RWPE1 (cell line): ENCODE results near the gene RYR1.
"Not testable (repeated sequence)": the region's sequence is repeated elsewhere in the genome, so short reads cannot be mapped to it uniquely, and the experiment has no call there.

Source experiments
- CTCF ChIA-PET: fragments of 350-600 bp; sonication (Branson Sonifier 250); formaldehyde crosslinking; extraction: SDS; loops from one replicate; lab custom pipeline; 2021; lab: Yijun Ruan, JAX
- POLR2A ChIA-PET: fragments of 400-600 bp; formaldehyde crosslinking; extraction: SDS; loops from one replicate; lab custom pipeline; 2020; ENCODE audit warnings: antibody characterized with exemption; ENCODE audit not compliant: low non-redundant PET; lab: Yijun Ruan, JAX
- DNase-seq: peaks from one replicate; pipeline ENCODE4 v3.0.0; 2012; ENCODE audit warnings: low spot score
- H3K27ac ChIP-seq: fragments of 450-650 bp; 2 replicates; pipeline ENCODE4 v1.5.1; 2017
- CTCF ChIP-seq: fragments of 450-650 bp; conservative IDR thresholded peaks from 2 replicates; pipeline ENCODE4 v1.5.1; 2017; ENCODE audit warnings: low read depth, mild to moderate bottlenecking

RYR1 gene

GRCh38 chr19:38469151-38469550 lies 35.7 kb downstream of the RYR1 start:
- no peak for DNase-seq
- ChIA-PET CTCF (interaction anchor here (0.6 kb wide), 1 partner anchor 301 kb away, joined by 3 read pairs; no protein-coding TSS in a partner anchor), POLR2A (no interaction called here)
- TF ChIP-seq CTCF, result no peak
- no peak overlapping the region for H3K27ac ChIP-seq

GRCh38 chr19:38470788-38471480 lies 37.4 kb downstream of the RYR1 start:
- POLR2A ChIA-PET, result no interaction called here
- no peak overlapping the region for H3K27ac ChIP-seq
- CTCF ChIA-PET, result interaction anchor here (0.6 kb wide), 1 partner anchor 27 kb away, joined by 6 read pairs; no protein-coding TSS in a partner anchor

GRCh38 chr19:38472725-38473124 lies 39.2 kb downstream of the RYR1 start:
- H3K27ac ChIP-seq, DNase-seq, POLR2A ChIA-PET, CTCF ChIA-PET: not testable (repeated sequence)

More at GRCh38 chr19:38470788-38471480, 37.4 kb downstream of the RYR1 start:
- DNase-seq, result no peak
- TF ChIP-seq CTCF, result no peak

GRCh38 chr19:38473201-38473600 lies 39.7 kb downstream of the RYR1 start:
- ChIA-PET CTCF (no interaction called here), POLR2A (no interaction called here)
- TF ChIP-seq CTCF, result no peak
- no peak for DNase-seq
- H3K27ac ChIP-seq, result no peak overlapping the region

GRCh38 chr19:38475176-38475575 lies 41.7 kb downstream of the RYR1 start:
- CTCF ChIA-PET, result no interaction called here
- no peak overlapping the region for H3K27ac ChIP-seq
- POLR2A ChIA-PET, result no interaction called here
- no peak for DNase-seq
- no peak for TF ChIP-seq CTCF

GRCh38 chr19:38478273-38478971 lies 44.9 kb downstream of the RYR1 start:
- POLR2A ChIA-PET, result no interaction called here
- peak; percentile 18 for DNase-seq
- no peak for TF ChIP-seq CTCF
- CTCF ChIA-PET, result no interaction called here
- H3K27ac ChIP-seq, result no peak overlapping the region

GRCh38 chr19:38482496-38482895 lies 49.0 kb downstream of the RYR1 start:
- CTCF ChIA-PET, result interaction anchor here (0.6 kb wide), 1 partner anchor 326 kb away, joined by 3 read pairs; no protein-coding TSS in a partner anchor
- no peak overlapping the region for H3K27ac ChIP-seq
- no peak for DNase-seq
- POLR2A ChIA-PET, result no interaction called here
- TF ChIP-seq CTCF, result no peak
